Renal pelvis (tissue), 4 donors: ENCODE measurements around the gene CABCOCO1. TPM values are rescaled to one million over a fixed set of nuclear protein-coding genes. Genes with fewer than 3 reads are reported as not detected.

ENCODE experiments used
- DNase-seq: peaks from one replicate; pipeline ENCODE4 v3.0.0-alpha.2; 2013
- polyA plus RNA-seq, 3 donors: library from polyadenylated mRNA; unstranded; fragments of 120-200 nt; gene quantifications; one replicate each; pipeline ENCODE4 v1.2.1, GENCODE V29; 2013; ENCODE audit not compliant: insufficient read length in 3 of 3

The CABCOCO1 gene
- polyA plus RNA-seq, 3 donors, result 1.9 to 3.4 (median 2.2) TPM

GRCh38 chr10:61812920-61813319, 150.2 kb downstream of the CABCOCO1 start:
- DNase-seq, result no peak

DNA sequence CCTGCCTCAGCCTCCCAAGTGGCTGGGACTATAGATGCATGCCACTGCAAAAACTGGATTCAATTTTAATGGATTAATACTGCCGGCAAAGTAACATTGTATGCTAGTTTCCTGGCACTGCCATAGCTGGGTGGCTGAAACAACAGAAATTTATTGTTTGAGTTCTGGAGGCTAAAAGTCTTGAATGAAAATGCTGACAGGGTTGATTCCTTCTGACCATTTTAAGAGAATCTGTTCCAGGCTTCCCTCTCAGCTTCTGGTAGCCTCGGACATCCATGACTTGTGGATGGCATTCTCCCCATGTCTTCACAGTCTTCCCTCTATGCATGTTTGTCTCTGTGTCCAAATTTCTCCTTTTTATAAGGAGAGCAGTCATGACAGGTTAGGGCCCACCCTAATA, 151.4 kb downstream of the CABCOCO1 start:
- no peak for DNase-seq

DNA sequence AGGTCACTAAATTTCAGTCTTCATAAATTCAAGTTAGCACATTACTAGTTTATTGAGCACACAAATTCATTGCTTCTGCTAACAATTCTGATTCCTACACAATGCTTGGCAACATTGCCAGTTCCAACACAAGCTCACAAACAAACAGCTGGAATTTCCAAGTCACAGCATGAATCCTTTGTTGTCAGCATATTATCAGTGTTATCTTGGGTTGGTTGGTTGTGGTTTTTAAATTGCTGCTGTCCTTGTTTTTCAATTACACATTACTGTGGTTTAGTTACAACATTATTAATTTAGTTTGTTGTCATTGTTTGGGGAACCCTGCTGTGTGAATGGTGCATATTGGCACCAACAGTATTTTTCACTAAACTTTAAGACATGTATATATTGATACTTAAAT, 152.8 kb downstream of the CABCOCO1 start:
- no peak for DNase-seq

Other genes with a start within 250 kb of the CABCOCO1 start
- gene TMEM26, start 209.5 kb upstream of the CABCOCO1 start, polyA plus RNA-seq, result 1 to 10 TPM; 5.2 to 7.9 (median 6.9) TPM
- 10 to 100 TPM; 44.7 to 69.4 (median 56.7) TPM for gene ARID5B, start 238.8 kb downstream of the CABCOCO1 start, polyA plus RNA-seq